Loucy (cell line): ENCODE results near the gene PDE6C.

ENCODE experiments used
- CTCF ChIP-seq: fragments of 200-600 bp; sonication (generic); conservative IDR thresholded peaks from 2 replicates; pipeline ENCODE4 v1.5.1; 2014; ENCODE audit warnings: mild to moderate bottlenecking, antibody characterized with exemption, low read length
- EZH2phosphoT487 ChIP-seq: fragments of 200-600 bp; IDR thresholded peaks from 2 replicates; pipeline ENCODE4 v1.6.1; 2018; ENCODE audit warnings: antibody characterized with exemption, mild to moderate bottlenecking, moderate library complexity, borderline replicate concordance

- TF ChIP-seq CTCF (no peak), EZH2phosphoT487 (no peak)
Measured at GRCh38 chr10:93654201-93654600, 41.9 kb downstream of the PDE6C start.
